HG03439 (cell line): Measurements from ENCODE around the gene HSP90AA1.
"Not testable (repeated sequence)": the region's sequence is repeated elsewhere in the genome, so short reads cannot be mapped to it uniquely, and the experiment has no call there.

Experiments
- ATAC-seq: cut with Tn5 transposase; IDR thresholded peaks from one replicate; pipeline ENCODE4 v1.9.1; 2021; ENCODE audit warnings: mild to moderate bottlenecking, moderate library complexity; ENCODE audit not compliant: unreplicated experiment

HSP90AA1 gene

GRCh38 chr14:102074415-102074964 is 12.4 kb downstream of the HSP90AA1 start:
- no peak for ATAC-seq

DNA sequence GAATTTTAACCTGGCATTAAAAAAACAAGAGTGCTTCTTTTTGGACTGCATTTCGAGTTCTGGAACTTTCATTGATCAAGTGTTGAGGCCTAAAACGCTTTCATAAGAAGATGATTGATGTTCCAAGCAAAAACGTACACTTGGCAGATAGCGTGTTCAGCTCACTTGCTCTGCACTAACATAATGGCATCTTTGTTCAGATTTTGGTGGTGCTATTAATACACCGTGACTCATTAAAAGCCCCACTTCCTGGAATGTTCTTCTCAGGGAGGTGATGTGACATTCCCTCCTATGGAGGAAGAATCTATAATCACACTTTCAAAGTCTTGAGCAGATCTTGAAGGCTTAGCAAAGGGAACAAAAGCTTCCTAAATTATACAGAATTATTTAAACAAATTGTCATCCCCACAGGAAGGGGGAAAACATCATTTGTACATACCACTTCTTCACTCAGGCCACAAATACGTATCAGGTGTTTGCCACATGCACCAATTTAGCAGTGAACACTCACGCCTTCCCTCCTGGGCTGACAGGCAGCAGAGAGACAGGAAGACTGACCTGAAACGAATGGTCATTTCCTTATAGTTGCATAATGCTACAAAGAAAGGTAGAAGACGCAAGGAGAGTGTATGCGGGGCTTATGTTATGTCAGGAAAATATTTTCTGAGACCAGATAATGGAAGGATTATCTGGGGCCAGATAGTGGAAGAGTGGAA is 15.4 kb downstream of the HSP90AA1 start:
- no peak for ATAC-seq

DNA sequence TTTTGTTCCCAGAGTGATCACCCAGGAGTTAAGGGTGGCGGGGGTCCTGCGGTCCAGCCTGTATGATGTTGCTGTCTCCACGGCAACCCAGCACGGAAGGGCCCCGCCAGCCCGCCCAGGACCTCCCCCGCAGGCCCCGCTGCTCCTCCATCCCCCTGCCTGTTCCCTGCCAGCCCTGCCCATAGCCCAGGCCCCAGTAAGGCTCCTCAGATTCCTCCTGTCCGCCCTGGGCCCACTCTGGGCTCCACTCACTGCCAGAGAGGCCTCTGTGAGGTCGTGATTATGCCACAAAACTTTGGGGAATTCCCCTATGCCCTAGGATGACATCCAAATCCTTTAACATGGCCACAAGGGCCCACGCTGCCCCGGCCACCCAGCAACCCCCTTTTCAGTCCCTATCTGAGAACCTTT is 20.8 kb downstream of the HSP90AA1 start:
- no peak for ATAC-seq

DNA sequence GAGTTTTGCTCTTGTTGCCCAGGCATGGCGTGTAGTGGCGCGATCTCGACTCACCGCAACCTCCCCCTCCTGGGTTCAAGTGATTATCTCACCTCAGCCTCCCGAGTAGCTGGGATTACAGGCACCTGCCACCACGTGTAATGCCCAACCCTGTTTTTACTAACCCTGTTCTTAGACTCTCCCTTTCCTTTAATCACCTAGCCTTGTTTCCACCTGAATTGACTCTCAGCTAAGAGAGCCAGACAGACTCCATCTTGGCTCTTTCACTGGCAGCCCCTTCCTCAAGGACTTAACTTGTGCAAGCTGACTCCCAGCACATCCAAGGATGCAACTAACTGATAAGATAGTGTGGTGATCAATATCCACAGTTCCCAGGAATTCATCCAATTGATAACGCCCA is 22.3 kb downstream of the HSP90AA1 start:
- ATAC-seq, result not testable (repeated sequence)

GRCh38 chr14:102063808-102064429 is 22.9 kb downstream of the HSP90AA1 start:
- no peak for ATAC-seq

- peak; percentile 71 for ATAC-seq
Measured at GRCh38 chr14:102063109-102063807, 23.6 kb downstream of the HSP90AA1 start.

DNA sequence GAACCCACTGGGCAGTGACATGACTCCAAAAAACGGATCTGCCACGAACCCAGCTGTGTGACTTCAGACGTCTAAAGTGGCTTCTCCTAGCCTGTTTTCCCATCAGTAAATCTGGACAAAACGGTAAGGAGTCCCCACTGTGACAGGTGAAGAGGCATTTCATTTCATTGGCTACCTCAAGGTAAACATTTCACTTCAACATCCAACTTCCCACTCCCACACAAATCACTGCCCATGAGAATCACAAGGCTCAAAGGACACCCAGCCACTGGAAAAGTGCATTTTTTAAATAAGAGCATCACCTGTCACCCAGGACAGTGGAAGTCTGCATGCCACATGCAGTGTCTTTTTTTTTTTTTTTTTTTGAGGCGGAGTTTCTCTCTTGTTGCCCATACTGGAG is 27.9 kb downstream of the HSP90AA1 start:
- no peak for ATAC-seq

- ATAC-seq, result no peak
Measured at GRCh38 chr14:102058146-102058545, 28.7 kb downstream of the HSP90AA1 start.

- ATAC-seq, result no peak
Measured at GRCh38 chr14:102057480-102058114, 29.2 kb downstream of the HSP90AA1 start.

DNA sequence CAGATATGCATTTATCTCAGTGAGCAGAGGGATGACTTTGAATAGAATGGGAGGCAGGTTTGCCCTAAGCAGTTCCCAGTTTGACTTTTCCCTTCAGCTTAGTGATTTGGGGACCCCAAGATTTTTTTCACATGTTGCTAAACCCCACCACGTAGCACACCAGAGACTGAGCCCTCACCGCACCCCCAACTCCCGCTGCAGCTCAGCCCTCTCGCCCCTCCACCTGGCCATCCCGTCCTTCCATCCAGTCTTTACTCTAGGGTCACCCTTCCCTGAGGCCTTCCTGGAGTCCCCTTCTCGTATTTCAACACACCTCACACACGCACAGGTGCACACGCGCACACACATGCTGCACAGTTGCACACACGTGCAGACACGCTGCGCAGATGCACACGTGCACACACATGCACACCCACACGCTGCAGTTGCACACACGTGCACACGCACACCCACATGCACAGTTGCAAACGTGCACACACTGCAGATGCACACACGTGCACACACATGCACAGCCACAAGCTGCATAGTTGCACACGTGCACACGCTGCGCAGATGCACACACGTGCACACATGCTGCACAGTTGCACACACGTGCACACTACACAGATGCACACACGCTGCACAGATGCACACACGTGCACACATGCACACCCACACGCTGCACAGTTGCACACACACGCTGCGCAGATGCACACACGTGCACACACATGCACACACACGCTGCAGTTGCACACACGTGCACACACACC is 30.0 kb downstream of the HSP90AA1 start:
- no peak for ATAC-seq

GRCh38 chr14:102055181-102055901 is 31.5 kb downstream of the HSP90AA1 start:
- no peak for ATAC-seq

DNA sequence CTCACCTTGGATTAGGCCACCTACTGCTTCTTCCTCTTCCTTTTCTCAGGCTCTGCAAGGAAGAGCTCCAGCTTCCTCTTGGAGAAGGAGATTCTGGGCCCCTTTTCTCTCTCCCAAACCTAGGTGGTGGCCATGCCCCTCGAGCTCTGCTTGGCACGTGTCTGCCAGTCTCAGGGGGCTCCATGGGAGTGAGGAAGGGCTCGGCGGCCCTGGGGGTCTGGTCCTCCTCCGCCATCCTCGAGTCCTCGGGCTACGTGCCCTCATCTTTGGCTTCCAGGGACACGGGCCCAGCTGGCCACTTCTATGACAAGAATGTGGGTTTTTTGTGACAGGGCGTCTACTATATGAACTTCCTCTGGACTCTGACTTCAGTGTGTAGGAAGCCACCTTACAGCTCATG is 34.3 kb downstream of the HSP90AA1 start:
- no peak for ATAC-seq

DNA sequence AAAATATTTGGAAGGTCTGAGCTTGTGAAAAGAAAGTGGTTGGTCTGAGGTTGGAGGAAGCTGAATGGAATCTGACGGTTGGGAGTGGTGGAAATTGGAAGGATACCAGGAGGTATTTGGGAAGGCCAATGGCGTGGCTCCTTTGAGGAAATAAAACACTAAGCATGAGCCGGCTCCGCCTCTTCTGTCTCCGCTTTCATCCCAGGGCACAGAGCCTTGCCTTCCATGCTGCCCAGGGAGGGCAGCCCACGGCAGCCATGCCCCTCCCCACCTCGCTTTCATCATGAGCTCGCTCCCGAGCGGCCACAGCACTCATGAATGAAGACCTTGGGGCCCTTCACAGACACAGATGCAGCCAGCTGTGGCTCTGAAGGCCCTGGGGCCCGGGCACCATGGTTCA is 36.2 kb downstream of the HSP90AA1 start:
- no peak for ATAC-seq

DNA sequence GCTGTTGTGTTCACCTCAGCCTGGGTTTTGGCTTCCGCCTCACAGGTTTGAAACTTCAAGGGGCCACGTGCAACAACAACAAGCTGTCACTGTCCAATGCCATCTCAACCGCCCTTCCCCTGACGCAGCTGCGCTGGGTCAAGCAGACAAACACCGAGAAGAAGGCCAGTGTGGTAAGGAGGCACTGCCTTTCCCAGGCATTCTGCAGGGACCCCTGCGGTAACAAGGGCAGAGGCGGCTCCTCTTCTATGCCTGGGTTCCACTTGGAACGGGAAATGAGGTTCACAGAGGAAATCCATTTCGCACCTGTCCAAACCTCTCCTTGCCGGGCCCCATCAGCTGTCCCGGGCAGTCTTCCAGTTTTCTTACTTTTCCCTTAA is 36.8 kb downstream of the HSP90AA1 start:
- ATAC-seq, result no peak

DNA sequence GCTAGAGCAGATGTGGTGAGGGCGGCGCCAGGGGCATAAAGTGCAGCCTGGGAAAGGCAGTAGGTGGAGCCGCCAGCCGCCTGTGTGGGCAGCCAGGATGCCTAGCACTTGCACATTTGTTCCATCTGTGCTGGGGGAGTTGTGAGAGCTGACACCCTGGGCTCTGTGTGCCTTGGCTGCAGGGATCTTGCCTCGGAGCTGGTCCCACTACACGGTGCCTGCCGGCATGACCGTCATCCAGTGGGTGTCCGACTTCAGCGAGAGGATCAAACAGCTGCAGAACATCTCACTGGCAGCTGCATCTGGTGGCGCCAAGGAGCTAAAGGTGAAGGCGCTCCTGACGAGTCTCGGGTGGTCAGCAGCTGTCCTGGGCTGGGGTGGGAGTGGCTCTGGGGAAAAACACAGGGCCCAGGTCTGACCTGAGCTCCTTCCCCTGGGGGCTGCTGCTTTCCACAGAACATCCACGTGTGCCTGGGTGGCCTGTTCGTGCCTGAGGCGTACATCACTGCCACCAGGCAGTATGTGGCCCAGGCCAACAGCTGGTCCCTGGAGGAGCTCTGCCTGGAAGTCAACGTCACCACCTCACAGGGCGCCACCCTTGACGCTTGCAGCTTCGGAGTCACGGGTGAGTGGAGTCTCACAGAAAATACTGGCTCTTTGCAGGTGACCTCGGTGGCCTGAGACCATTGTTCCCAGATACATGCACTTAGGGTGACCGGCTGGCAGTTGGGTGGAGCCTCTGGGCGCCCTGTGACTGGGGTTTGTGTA is 37.4 kb downstream of the HSP90AA1 start:
- ATAC-seq, result no peak

GRCh38 chr14:102047808-102048540 is 38.9 kb downstream of the HSP90AA1 start:
- ATAC-seq, result no peak

DNA sequence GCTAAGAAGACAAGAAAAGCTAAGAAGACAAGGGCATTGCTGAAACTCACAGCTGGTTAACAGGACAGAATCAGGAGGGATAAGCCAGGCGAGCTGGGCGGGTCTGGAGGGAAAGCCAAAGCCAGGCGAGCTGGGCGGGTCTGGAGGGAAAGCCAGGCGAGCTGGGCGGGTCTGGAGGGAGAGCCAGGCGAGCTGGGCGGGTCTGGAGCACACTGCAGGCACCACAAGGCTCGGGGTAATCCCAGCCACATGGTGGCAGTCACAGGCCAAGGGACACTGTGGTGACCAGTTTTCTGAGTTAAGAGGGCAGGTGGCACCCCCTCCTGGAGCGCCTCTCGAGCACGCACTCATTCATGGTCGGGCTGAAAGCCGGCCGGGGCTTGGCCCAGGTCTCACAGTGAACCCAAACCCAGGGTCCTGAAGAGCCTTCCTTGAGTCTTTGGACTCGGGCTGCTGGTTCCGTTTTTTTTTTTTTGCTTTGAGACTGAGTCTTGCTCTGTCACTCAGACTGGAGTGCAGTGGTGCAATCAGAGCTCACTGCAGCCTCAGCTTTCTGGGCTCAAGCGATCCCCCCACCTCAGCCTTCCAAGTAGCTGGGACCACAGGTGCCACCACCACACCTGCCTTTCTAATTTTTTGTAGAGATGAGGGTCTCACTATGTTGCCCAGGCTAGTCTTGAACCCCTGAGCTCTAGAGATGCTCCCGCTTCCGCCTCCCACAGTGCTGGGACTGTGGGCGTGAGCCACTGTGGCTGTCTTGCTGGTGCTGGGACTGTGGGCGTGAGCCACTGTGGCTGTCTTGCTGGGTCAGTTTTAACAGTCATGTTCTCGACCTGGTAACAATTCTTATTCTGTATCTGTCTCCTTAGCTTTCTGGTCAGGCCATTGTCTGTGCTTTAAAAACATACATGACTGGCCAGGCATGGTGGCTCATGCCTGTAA is 40.2 kb downstream of the HSP90AA1 start:
- ATAC-seq, result no peak
